GM12873 (cell line): Measurements from ENCODE around the gene TPD52L1.

Experiments
- CTCF ChIP-seq: IDR thresholded peaks from 2 replicates; pipeline ENCODE4 v1.5.1; 2012; ENCODE audit warnings: low read depth, mild to moderate bottlenecking, moderate library complexity, low read length, control low read depth; ENCODE audit not compliant: insufficient read depth; ENCODE audit errors: missing control alignments

TPD52L1 gene

GRCh38 chr6:125237764-125238163, 84.2 kb downstream of the TPD52L1 start:
- TF ChIP-seq CTCF: no peak

- no peak for TF ChIP-seq CTCF
Measured at GRCh38 chr6:125245109-125245508, 91.5 kb downstream of the TPD52L1 start.

GRCh38 chr6:125245523-125246264, 92.1 kb downstream of the TPD52L1 start:
- no peak for TF ChIP-seq CTCF

GRCh38 chr6:125246566-125246965, 93.0 kb downstream of the TPD52L1 start:
- no peak for TF ChIP-seq CTCF

- no peak for TF ChIP-seq CTCF
Measured at GRCh38 chr6:125248136-125248535, 94.6 kb downstream of the TPD52L1 start.

GRCh38 chr6:125250511-125250910, 96.9 kb downstream of the TPD52L1 start:
- TF ChIP-seq CTCF: no peak

GRCh38 chr6:125251516-125252220, 98.1 kb downstream of the TPD52L1 start:
- no peak for TF ChIP-seq CTCF
